HCEC 1CT (cell line): ENCODE measurements around the gene C19orf85.
A peak's percentile ranks its signal among the peaks of the same experiment; 100 is the strongest.

Experiments used
- DNase-seq: peaks from one replicate; pipeline ENCODE4 v3.0.0-alpha.2; 2017

The C19orf85 gene

DNA sequence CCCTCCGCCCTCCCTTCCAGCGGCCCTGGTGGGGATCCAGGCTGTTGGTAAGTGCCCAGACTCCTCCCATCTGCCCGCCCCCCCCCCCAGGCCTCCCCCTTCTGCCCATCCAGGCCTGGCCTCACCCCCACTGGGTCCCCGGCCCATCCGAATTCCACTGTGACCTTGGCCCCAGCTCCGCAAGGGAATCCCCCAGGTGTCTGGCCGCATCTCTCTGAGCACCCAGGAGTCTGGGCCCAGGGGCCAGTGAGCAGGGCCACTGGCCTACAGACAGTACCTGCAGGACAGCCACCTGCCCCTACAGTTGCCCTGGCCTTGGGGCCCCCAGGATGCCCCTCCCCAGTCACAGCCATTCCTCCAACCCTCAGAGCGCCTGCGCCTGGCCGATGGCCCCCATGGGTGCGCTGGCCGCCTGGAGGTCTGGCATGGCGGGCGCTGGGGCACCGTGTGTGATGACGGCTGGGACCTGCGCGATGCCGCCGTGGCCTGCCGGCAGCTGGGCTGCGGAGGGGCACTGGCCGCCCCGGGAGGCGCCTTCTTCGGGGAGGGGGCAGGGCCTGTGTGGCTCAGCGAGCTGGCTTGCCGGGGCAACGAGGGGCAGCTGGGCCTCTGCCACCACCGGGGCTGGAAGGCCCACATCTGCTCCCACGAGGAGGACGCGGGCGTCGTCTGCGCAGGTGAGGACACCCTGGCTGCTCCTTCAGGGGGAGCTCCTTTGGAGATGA is 24.6 kb upstream of the C19orf85 start:
- DNase-seq, result no peak

DNA sequence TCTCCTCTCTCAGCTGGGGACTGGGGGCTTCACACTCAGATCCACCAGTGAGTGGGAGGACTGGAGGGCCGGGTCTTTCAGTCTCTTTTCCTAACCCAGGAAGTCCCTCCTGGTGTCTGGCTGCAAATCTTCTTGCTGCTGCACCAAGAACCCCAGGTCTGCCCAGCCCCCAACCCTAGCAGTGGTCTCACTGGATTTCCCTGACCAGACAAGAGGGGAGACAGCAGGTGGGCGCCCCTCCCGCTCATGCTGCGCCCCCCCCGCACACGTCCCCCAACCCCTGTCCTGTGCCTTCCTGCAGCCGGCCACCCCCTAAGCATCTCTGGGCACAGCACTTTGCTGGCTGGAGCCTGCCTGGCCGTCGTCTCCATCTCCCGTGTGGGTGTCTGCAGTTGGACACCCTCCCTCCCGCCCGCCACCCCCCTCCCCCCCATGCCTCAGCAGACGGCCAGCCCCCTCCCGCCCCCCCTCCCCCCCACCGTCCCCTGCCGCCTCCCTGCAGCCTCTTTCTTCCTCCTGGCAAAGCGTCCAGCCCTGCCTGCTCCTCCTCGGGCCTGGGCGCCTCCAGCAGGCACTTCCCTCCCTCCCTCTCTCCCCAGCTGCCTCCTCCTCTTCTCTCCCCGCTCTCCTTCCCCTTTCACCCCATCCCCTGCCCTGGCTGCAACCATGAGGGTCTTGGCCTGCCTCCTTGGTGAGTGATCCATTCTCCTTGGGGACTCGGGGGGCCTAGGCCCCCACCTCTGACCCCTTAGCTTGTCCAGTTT is 23.6 kb upstream of the C19orf85 start, which contains the start of gene SSC5D:
SSC5D (plus strand) TSS at position 513 of the 764 bp plus-strand sequence; CDS start at position 667, 154 bp downstream.
- peak; percentile 22 for DNase-seq

- DNase-seq, result peak; percentile 93
Measured at GRCh38 chr19:55486971-55487923, 22.7 kb upstream of the C19orf85 start.

DNA sequence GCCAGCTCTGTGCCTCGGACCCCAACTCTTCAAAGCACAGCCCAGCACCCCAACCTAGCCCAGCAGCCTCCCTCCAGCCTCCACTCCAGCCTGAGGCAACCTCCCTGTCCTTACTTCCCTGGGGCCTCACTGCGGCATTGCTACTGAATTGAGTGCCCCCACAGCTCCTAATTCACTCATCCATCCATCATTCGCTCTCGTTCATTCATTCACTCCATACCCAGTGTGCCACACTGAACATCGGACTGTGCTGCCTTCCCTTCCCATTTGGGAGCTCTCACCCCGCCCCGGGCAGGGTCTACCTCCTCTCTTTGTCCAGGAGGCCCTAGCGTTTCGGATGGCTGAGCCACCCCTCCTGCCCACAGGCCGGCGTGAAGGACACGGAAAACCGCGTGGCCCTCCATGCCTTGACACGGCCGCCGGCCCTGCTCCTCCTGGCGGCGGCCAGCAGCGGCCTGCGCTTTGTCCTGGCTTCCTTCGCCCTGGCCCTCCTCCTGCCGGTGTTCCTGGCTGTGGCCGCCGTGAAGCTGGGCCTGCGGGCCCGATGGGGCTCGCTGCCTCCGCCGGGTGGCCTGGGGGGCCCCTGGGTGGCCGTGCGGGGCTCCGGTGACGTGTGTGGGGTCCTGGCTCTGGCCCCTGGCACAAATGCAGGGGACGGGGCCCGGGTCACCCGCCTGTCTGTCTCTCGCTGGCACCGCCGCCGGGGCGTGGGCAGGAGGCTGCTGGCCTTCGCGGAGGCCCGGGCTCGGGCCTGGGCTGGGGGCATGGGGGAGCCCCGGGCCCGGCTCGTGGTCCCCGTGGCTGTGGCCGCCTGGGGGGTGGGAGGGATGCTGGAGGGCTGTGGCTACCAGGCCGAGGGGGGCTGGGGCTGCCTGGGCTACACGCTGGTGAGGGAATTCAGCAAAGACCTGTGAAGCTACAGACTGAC is 21.8 kb upstream of the C19orf85 start:
- DNase-seq, result no peak

- no peak for DNase-seq
Measured at GRCh38 chr19:55485439-55486011, 21.0 kb upstream of the C19orf85 start.

- DNase-seq, result peak; percentile 40
Measured at GRCh38 chr19:55484593-55485438, 20.3 kb upstream of the C19orf85 start, which contains the start of gene NAT14. NAT14 (plus strand) TSS chr19:55485188; CDS start chr19:55485709, 521 bp downstream.

GRCh38 chr19:55483706-55484592 is 19.4 kb upstream of the C19orf85 start:
- no peak for DNase-seq

DNA sequence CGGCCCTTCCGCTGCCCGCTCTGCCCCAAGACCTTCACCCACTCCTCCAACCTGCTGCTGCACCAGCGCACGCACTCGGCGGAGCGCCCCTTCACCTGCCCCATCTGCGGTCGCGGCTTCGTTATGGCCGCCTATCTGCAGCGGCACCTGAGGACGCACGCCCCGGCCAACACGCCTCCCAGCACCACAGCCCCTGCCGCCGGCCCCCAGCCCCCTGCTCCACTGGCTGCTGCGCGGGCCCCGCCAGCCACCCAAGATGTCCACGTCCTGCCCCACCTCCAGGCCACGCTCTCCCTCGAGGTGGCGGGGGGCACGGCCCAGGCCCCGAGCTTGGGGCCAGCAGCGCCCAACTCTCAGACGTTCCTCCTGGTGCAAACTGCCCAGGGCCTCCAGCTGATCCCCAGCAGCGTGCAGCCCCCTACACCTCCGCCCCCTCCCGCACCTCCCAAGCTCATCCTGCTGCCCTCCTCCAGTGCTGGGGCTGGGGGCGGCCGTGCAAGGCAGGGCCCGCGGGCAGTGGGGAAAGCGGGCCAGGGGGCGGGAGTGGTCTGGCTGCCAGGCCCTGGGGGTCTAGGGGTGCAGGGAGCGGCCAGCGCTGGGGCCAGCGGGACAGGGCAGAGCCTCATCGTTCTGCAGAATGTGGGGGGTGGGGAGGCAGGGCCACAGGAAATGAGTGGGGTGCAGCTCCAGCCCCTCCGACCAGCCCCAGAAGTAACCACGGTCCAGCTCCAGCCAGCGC is 18.6 kb upstream of the C19orf85 start:
- no peak for DNase-seq

DNA sequence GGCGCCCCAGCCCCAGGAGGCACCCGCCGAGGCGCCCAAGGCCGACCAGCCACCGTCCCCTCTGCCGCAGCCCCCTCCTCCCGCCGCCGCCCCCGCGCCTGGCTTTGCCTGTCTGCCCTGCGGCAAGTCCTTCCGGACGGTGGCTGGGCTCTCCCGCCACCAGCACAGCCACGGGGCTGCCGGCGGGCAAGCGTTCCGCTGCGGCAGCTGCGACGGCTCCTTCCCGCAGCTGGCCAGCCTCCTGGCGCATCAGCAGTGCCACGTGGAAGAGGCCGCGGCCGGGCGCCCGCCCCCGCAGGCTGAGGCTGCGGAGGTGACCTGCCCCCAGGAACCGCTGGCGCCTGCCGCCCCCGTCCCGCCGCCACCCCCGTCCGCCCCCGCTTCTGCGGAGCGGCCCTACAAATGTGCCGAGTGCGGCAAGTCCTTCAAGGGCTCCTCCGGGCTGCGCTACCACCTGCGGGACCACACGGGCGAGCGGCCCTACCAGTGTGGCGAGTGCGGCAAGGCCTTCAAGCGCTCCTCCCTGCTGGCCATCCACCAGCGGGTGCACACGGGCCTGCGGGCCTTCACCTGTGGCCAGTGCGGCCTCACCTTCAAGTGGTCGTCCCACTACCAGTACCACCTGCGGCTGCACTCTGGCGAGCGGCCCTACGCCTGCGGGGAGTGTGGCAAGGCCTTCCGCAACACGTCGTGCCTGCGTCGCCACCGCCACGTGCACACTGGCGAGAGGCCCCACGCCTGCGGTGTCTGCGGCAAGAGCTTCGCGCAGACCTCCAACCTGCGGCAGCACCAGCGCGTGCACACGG is 17.8 kb upstream of the C19orf85 start:
- no peak for DNase-seq

DNA sequence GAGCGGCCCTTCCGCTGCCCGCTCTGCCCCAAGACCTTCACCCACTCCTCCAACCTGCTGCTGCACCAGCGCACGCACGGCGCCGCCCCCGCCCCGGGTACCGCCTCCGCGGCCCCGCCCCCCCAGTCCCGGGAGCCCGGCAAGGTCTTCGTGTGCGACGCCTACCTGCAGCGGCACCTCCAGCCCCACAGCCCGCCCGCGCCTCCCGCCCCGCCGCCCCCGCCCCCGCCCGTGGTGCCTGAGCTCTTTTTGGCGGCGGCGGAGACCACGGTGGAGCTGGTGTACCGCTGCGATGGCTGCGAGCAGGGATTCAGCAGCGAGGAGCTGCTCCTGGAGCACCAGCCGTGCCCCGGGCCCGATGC is 17.2 kb upstream of the C19orf85 start:
- DNase-seq, result no peak

DNA sequence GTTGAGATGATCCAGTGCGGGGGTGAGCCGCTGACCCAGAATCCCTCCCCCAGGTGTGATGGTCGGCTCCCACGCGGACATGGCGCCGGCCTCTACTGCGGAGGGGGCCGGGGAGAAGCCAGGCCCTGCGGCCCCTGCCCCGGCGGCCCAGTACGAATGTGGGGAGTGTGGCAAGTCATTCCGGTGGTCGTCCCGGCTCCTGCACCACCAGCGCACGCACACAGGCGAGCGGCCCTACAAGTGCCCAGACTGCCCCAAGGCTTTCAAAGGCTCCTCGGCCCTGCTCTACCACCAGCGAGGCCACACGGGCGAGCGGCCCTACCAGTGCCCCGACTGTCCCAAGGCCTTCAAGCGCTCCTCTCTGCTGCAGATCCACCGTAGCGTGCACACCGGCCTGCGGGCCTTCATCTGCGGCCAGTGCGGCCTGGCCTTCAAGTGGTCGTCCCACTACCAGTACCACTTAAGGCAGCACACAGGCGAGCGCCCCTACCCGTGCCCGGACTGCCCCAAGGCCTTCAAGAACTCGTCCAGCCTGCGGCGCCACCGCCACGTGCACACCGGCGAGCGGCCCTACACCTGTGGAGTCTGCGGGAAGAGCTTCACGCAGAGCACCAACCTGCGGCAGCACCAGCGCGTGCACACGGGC is 16.7 kb upstream of the C19orf85 start:
- no peak for DNase-seq

DNA sequence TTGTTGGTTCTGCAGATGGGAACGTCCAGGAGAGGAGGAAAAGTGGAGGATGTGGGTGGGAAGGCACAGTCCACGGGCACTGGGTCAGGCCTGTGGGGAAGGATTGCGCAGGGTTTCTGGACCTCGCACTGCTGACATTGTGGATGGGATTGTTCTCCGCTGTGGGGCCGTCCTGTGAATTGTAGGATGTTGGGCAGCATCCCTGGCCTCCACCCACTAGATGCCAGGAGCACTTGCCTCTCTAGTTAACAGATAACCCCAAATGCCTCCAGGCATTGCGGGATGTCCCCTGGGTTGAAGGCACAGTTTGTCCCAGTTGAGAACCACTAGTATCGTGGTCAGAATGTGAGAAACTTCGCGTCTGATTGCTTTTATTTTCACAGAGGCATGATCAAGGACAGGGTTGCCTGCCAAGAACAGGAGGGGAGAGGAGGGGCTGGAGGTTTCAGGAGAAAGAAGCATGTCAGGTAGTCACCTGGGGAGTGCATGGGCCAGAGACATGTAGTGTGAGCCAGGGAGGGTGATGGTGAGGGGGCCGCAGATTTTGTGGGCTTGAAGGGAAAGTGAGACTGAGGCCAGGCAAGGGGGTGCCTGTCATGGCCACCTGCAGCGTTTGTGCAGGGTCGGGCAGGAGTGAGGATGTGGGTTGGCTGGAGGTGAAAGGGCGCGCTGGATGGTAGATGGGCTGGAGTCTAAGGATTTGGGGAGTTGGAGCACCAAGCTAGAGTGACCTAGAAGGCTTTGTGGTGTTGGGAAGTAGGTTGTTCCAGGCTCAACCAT is 15.1 kb upstream of the C19orf85 start:
- DNase-seq, result no peak

GRCh38 chr19:55479045-55479444 is 14.5 kb upstream of the C19orf85 start:
- DNase-seq, result no peak

GRCh38 chr19:55478364-55478763 is 13.8 kb upstream of the C19orf85 start:
- DNase-seq, result no peak

DNA sequence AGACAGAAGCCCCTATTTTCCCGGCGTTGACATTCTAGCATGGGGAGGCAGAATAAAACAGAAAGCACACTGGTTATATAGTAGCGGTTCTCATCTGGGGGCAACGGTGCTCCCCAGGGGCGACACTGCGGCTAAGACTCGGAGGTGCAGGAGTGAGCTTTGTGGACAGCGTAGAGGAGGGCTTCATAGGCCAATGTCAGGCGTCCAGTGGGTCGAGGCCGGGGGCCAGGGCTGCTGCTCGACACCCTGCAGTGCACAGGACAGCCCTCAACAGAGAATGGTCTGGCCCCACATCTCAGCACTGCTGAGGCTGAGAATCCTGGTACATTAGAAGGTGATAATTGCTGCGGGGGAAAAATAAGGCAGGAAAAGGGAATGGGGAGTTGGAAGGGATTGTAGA is 13.4 kb upstream of the C19orf85 start:
- no peak for DNase-seq

DNA sequence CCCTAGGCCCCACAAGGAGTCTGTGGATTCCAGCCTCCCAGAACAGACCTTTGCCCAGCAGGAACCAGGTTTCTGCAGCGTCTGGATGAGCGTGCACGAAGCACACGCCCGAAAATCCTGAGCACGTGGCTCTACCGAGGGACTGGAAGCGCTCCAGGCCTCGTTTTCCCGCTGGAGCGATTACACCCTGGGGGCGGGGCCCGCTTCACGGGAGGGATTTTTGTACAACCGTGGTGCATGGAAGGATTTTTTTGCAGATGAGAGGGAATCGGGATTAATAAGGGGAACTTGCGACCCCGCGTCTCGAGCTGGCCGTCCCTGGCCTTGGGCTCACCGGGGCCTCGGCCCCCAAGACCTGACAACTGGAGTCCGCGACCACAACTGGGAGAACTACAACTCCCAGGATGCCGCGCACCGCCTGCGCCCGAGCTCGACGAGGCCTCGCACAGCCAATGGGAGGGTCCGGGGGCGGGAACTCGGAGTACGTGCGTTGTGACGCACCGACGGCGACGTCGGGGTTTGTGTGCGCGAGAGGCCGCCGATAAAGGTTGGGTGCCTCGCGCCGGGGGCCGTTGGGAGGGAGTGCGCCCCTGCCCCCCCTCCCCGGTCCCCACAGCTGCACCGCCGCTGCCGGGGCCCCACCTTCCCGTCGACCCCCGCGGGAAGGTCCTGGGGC is 11.7 kb upstream of the C19orf85 start, which contains the start of gene ZNF628:
ZNF628 (plus strand) TSS at position 518 of the 676 bp plus-strand sequence. CDS start 3,294 bp downstream, outside the sequence.
- peak; percentile 97 for DNase-seq
